ENCODE measurements around the gene FH. TPM values are rescaled to one million over a fixed set of nuclear protein-coding genes. Genes with fewer than 3 reads are reported as not detected.

The FH gene
- total RNA-seq, 4 donors from 2014 or later = 63.6 to 83.4 (median 69.1) TPM

DNA sequence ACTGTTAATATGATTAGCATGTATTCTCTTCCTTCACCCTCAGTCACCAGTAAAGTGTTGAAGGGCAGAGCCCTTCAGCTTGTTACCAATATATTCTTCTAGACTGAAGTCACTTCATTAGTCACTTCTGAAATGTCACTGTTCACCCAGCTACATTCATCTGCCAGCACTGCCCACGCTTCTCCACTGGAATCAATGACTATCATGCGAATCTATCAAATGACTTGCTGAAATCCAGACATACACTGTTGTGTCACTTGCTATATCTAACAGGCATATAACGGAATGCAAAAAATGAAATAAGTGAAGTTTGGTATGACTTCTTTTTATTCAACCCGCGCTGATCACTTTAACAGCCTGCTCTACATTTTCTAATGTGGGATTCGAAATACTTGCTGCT lies 16.1 kb downstream of the FH start:
- no peaks in the 10 kb centered on the region for H3K9me3 ChIP-seq
- DNase-seq (ENCODE audit: extremely low spot score) = no peak
- intact Hi-C loops (cut with DNase I) = no loop called here
- no peak overlapping the region for H3K4me3 ChIP-seq
- H3K27me3 ChIP-seq = no peaks in the 10 kb centered on the region
- TF ChIP-seq POLR2AphosphoS5 (IDR thresholded peaks at IDR 0.05) = no peak
- TF ChIP-seq, protein P1, sequence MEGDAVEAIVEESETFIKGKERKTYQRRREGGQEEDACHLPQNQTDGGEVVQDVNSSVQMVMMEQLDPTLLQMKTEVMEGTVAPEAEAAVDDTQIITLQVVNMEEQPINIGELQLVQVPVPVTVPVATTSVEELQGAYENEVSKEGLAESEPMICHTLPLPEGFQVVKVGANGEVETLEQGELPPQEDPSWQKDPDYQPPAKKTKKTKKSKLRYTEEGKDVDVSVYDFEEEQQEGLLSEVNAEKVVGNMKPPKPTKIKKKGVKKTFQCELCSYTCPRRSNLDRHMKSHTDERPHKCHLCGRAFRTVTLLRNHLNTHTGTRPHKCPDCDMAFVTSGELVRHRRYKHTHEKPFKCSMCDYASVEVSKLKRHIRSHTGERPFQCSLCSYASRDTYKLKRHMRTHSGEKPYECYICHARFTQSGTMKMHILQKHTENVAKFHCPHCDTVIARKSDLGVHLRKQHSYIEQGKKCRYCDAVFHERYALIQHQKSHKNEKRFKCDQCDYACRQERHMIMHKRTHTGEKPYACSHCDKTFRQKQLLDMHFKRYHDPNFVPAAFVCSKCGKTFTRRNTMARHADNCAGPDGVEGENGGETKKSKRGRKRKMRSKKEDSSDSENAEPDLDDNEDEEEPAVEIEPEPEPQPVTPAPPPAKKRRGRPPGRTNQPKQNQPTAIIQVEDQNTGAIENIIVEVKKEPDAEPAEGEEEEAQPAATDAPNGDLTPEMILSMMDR (IDR thresholded peaks at IDR 0.05) = no peak
- no peak for TF ChIP-seq POLR2A (IDR thresholded peaks at IDR 0.05; ENCODE audit: low read depth)
- no peak for TF ChIP-seq EP300 (IDR thresholded peaks at IDR 0.05)
- no peak overlapping the region for H3K27ac ChIP-seq (replicated peaks in 1 of 4)
- H3K36me3 ChIP-seq = peaks cover 43 to 99% (median 88%) of the 10 kb centered on the region in 4 donors
- no peaks in the 10 kb centered on the region for H3K4me1 ChIP-seq
- 95% methylated on average over 6 of the region's 6 CpGs for WGBS

DNA sequence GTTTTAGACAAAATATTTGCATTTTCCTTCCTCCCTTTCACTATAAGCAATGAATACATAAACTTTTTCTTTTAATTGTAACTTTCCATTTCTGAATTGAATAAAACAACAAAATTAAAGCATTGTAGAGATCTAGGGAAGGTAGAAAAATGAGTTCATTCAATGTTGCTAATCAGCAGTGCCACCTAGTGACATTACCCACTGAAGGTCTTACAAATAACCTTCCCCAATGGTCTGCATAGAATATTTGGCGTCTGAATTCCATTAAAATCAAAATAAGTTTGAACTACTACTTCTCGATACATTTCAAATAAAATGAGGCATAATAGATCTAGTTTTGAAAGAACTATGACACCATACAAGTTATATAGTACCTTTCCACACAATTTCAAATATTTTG lies 19.6 kb downstream of the FH start:
- Histone ChIP-seq H3K4me1 (no peaks in the 10 kb centered on the region), H3K4me3 (no peak overlapping the region), H3K27me3 (no peaks in the 10 kb centered on the region), H3K9me3 (no peaks in the 10 kb centered on the region), H3K27ac (replicated peaks in 1 of 4) (no peak overlapping the region), H3K36me3 (peaks cover 46 to 99% (median 87%) of the 10 kb centered on the region in 4 donors)
- TF ChIP-seq EP300 (IDR thresholded peaks at IDR 0.05) (no peak), POLR2AphosphoS5 (IDR thresholded peaks at IDR 0.05) (no peak), POLR2A (IDR thresholded peaks at IDR 0.05; ENCODE audit: low read depth) (no peak)
- TF ChIP-seq, protein P1 (IDR thresholded peaks at IDR 0.05) = no peak
- DNase-seq (ENCODE audit: extremely low spot score) = no peak
- WGBS = 90% methylated on average over 2 of the region's 2 CpGs
- intact Hi-C loops (cut with DNase I) = no loop called here

DNA sequence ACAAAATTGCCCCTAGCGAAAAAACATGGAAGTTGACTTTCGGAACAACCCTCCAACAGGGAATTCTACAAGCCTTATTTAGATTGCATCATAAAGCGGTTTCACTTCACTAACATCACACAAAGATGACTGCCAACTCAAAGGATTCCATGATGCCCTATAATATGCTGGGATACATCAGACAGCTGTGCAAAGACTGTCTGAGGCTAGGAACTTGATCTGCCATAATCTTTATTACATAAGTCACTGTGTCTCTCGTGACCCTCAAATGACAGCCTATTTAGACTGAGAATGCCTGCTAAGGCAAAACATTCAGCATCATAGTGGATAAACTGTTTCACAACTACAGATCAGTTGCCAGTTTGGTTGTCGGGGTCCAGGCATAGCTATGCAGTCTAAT lies 23.8 kb downstream of the FH start:
- Histone ChIP-seq H3K27ac (replicated peaks in 1 of 4) (no peak overlapping the region), H3K4me3 (no peak overlapping the region), H3K4me1 (no peaks in the 10 kb centered on the region), H3K9me3 (no peaks in the 10 kb centered on the region), H3K36me3 (peaks cover 26 to 75% (median 64%) of the 10 kb centered on the region in 4 donors), H3K27me3 (no peaks in the 10 kb centered on the region)
- intact Hi-C loops (cut with DNase I) = no loop called here
- DNase-seq (ENCODE audit: extremely low spot score) = no peak
- 88% methylated on average over 5 of the region's 5 CpGs for WGBS
- TF ChIP-seq, protein P1 (IDR thresholded peaks at IDR 0.05) = no peak
- TF ChIP-seq POLR2A (IDR thresholded peaks at IDR 0.05; ENCODE audit: low read depth) = no peak
- no peak for TF ChIP-seq POLR2AphosphoS5 (IDR thresholded peaks at IDR 0.05)
- no peak for TF ChIP-seq EP300 (IDR thresholded peaks at IDR 0.05)

DNA sequence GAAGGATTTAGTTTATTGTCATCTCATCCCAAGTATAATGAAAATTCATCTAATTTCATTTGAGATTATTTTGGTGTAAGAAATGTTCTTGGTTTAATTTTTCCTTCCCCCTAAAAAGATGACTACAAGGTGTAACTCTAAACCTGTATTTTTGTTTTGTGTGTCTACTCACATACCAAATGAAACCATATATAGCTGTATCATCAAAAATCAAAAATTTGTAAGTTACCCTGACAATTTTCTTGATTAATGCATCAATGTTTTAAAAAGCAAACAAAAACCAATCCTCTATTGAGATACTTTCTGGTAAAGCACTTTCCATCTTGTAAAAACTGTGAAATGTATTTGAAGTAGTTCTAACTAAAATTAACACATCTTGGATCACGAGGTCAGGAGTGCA lies 30.8 kb downstream of the FH start:
- DNase-seq (ENCODE audit: extremely low spot score) = no peak
- no peaks in the 10 kb centered on the region for H3K4me1 ChIP-seq
- no peaks in the 10 kb centered on the region for H3K9me3 ChIP-seq
- peaks cover under 1 to 6% (median 2%) of the 10 kb centered on the region in 4 donors for H3K36me3 ChIP-seq
- intact Hi-C loops (cut with DNase I) = no loop called here
- H3K4me3 ChIP-seq = no peak overlapping the region
- 86% methylated on average over 1 of the region's 1 CpG for WGBS
- TF ChIP-seq, protein P1 (IDR thresholded peaks at IDR 0.05) = no peak
- no peak for TF ChIP-seq EP300 (IDR thresholded peaks at IDR 0.05)
- no peak for TF ChIP-seq POLR2A (IDR thresholded peaks at IDR 0.05; ENCODE audit: low read depth)
- no peak for TF ChIP-seq POLR2AphosphoS5 (IDR thresholded peaks at IDR 0.05)
- no peak overlapping the region for H3K27ac ChIP-seq (replicated peaks in 1 of 4)
- no peaks in the 10 kb centered on the region for H3K27me3 ChIP-seq

DNA sequence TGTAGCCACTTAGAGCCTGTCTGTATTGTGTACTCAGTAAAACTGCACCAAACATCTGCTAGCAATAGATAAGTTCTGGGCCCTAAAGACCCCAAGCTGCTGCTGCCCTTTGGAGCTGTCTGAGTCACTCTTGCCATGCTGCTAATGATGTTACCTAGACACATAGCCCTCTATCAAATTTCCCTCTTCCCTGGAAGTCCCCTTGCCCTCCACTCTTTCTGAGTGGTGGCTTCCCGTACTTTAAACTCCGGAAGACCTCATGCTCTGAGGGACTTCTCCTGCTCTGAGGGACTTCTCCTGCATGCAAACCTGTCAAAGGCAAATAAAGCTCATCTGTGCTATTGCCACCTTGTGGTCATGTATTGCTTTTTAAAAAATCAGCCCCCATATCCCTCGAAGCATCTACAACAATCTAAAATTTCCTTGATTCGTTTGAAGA lies 34.0 kb downstream of the FH start:
- no peak overlapping the region for H3K4me3 ChIP-seq
- WGBS = 86% methylated on average over 4 of the region's 4 CpGs
- H3K27ac ChIP-seq (replicated peaks in 1 of 4) = no peak overlapping the region
- TF ChIP-seq, protein P1 (IDR thresholded peaks at IDR 0.05) = no peak
- TF ChIP-seq POLR2AphosphoS5 (IDR thresholded peaks at IDR 0.05) = no peak
- TF ChIP-seq EP300 (IDR thresholded peaks at IDR 0.05) = no peak
- no peak for TF ChIP-seq POLR2A (IDR thresholded peaks at IDR 0.05; ENCODE audit: low read depth)
- intact Hi-C loops (cut with DNase I) = no loop called here
- no peaks in the 10 kb centered on the region for H3K36me3 ChIP-seq
- H3K4me1 ChIP-seq = no peaks in the 10 kb centered on the region
- no peaks in the 10 kb centered on the region for H3K27me3 ChIP-seq
- DNase-seq (ENCODE audit: extremely low spot score) = no peak
- no peaks in the 10 kb centered on the region for H3K9me3 ChIP-seq

Measured in esophagus muscularis mucosa (tissue), 4 donors.